CD1c-positive myeloid dendritic cell (primary cell): ENCODE data around the gene SLC20A1.
"Not testable (repeated sequence)": the region's sequence is repeated elsewhere in the genome, so short reads cannot be mapped to it uniquely, and the experiment has no call there.

Source experiments
- DNase-seq: peaks from one replicate; pipeline ENCODE4 v3.0.0-alpha.2; 2016; ENCODE audit errors: extremely low spot score

The SLC20A1 gene

GRCh38 chr2:112645310-112646101 is at the start of gene SLC20A1:
Gene SLC20A1 (plus strand): TSS chr2:112645939. CDS start chr2:112646829, 890 bp downstream.
- DNase-seq: peak; percentile 99

GRCh38 chr2:112597537-112598322 is 48.0 kb upstream of the SLC20A1 start:
- no peak for DNase-seq

- DNase-seq: no peak
Measured at GRCh38 chr2:112600634-112601033, 45.1 kb upstream of the SLC20A1 start.

- DNase-seq: no peak
Measured at GRCh38 chr2:112601754-112602153, 44.0 kb upstream of the SLC20A1 start.

- no peak for DNase-seq
Measured at GRCh38 chr2:112602917-112603316, 42.8 kb upstream of the SLC20A1 start.

GRCh38 chr2:112603731-112604130 is 42.0 kb upstream of the SLC20A1 start:
- no peak for DNase-seq

GRCh38 chr2:112604952-112605351 is 40.8 kb upstream of the SLC20A1 start:
- no peak for DNase-seq

GRCh38 chr2:112605926-112606325 is 39.8 kb upstream of the SLC20A1 start:
- DNase-seq: no peak

GRCh38 chr2:112606547-112606946 is 39.2 kb upstream of the SLC20A1 start:
- DNase-seq: no peak

- DNase-seq: no peak
Measured at GRCh38 chr2:112607680-112608438, 37.9 kb upstream of the SLC20A1 start.

- not testable (repeated sequence) for DNase-seq
Measured at GRCh38 chr2:112609320-112609719, 36.4 kb upstream of the SLC20A1 start.

GRCh38 chr2:112612283-112612682 is 33.5 kb upstream of the SLC20A1 start:
- DNase-seq: not testable (repeated sequence)

- no peak for DNase-seq
Measured at GRCh38 chr2:112614201-112614840, 31.4 kb upstream of the SLC20A1 start.

- no peak for DNase-seq
Measured at GRCh38 chr2:112615051-112615450, 30.7 kb upstream of the SLC20A1 start.

- DNase-seq: not testable (repeated sequence)
Measured at GRCh38 chr2:112615798-112616197, 29.9 kb upstream of the SLC20A1 start.

- DNase-seq: no peak
Measured at GRCh38 chr2:112618383-112618782, 27.4 kb upstream of the SLC20A1 start.

- no peak for DNase-seq
Measured at GRCh38 chr2:112621790-112622527, 23.8 kb upstream of the SLC20A1 start.

- peak; percentile 41 for DNase-seq
Measured at GRCh38 chr2:112622528-112622849, 23.2 kb upstream of the SLC20A1 start.

GRCh38 chr2:112623913-112624777 is 21.6 kb upstream of the SLC20A1 start:
- peak; percentile 73 for DNase-seq

GRCh38 chr2:112625474-112626114 is 20.1 kb upstream of the SLC20A1 start:
- no peak for DNase-seq
